Adrenal gland (tissue), 5 donors: Measurements from ENCODE around the gene VAMP2.
A peak's percentile ranks its signal among the peaks of the same experiment; 100 is the strongest.

ENCODE experiments used
- CTCF ChIP-seq, 6 experiments: fragments of 450-650 bp in 4 of 6; fragments of 200-600 bp in 2 of 6; sonication (generic) in 1 of 6; IDR thresholded peaks; 1 replicate in 5 of 6; 2 replicates in 1 of 6; pipeline versions ENCODE4 v1.5.1 to v1.8.0; 2016 to 2021; ENCODE audit warnings: antibody characterized with exemption in 6 of 6, mild to moderate bottlenecking in 2 of 6, moderate library complexity in 1 of 6
- POLR2A ChIP-seq, 2 donors: fragments of 450-650 bp; IDR thresholded peaks; one replicate each; pipeline ENCODE4 v1.6.1; 2017; ENCODE audit warnings: antibody characterized with exemption in 2 of 2, mild to moderate bottlenecking in 2 of 2, moderate library complexity in 1 of 2
- donor health status: DM: no; HTN: no; CAD: no.

- peak; percentile 81 to 98 (median 92) for TF ChIP-seq CTCF (IDR thresholded peaks at IDR 0.05)
- peak; percentile 48 to 70 for TF ChIP-seq POLR2A (IDR thresholded peaks at IDR 0.05)
Observed at GRCh38 chr17:8138672-8139371, 23.9 kb downstream of the VAMP2 start.
